ENCODE results near the gene TMEM125.

TMEM125 gene

DNA sequence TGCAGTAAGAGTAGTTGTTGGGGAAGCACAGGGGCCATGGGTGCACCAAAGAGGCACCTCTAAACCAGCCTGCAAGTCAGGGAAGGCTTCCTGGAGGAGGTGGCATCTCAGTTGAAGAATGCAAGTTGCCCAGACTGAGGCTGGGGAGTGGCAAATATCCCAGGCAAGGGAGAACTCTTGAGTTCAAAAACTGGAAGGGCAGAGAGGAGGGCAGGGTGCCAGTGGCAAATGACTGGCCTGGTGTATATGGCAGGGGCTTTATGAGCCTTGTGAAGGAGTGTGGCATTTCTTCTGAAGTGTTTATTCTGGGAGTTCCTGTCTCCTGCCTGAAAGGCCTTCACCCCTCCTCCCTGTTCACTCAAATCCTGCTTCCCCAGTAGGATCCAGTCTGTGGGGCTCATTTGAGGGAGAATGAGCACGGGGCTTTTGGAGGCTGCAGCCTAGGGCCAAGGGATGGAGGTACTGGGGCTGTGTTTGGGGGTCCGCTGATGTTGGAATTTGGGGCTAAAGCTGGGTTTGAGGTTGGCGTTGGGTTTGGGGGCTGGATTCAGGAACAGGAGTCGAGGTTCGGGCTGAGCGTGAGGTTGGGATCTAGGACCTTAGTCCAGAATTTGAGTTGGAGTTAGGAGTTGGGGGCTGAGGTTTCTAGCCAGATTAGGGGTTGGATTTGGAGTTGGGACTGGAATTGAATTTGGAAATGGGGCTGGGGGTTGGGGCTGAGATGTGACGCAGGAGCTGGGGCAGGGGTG is at the start of gene TMEM125:
Gene TMEM125, plus strand, starts transcription at position 357 of the 749 bp plus-strand sequence. CDS start 2,740 bp downstream, outside the sequence.
- DNase-seq: no peak

DNA sequence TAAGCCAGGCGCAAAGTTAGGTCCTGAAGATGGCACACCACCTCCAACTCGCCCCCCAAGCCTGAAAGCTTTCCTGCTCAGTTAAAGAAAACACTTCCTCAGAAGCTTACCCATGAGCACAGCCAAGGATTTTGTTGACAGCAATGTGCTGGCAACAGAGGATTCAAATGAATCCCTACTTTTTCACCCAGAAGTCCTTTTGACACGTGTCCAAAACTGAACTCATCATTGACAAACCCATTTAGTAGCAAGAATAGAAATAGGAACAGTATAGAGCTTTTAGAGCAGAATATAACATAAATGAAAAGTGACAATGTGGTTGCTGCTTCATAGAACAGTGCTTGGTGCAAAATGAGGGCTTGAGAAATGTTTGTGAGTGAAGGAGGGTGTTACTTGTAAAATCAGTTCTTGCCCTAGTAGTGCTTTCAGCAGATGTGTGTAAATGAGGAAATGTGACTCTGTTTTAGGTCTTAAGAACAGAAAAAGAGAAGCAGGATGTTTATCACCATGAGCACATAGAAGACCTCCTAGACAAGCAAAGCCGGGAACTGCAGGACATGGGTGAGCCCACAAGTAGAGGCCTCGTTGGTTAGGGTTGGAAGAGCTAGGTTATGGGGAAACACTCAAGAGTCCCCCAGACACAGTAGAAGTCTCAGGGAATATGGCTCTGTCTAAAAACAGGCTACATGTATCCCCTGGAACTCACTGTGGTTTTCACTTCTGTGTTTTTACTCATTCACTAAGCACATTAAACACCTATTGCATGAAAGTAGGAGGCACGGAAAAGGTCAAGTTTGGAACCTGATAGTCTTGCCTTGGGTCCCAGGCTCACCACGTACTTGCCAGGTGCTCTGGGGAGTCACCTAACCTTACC is 48.6 kb upstream of the TMEM125 start:
- DNase-seq: no peak

DNA sequence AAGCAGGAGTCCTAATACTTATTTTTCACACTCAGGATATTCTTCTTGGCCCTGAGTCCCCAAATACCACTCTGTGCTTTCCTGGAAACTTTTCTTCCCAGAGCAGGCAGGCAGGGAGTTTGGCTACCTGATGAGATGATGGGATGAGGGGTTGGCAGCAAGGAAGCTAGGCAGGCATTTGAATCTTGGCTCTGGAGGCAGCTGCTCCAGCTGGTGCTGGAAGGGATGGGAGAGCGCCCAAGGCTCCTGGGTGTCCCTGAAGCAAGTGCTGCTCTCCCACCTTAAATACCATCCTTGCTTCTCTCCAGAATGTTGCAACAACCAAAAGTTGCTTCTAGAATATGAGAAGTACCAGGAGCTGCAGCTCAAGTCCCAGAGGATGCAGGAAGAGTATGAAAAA is 48.0 kb upstream of the TMEM125 start:
- no peak for DNase-seq

DNA sequence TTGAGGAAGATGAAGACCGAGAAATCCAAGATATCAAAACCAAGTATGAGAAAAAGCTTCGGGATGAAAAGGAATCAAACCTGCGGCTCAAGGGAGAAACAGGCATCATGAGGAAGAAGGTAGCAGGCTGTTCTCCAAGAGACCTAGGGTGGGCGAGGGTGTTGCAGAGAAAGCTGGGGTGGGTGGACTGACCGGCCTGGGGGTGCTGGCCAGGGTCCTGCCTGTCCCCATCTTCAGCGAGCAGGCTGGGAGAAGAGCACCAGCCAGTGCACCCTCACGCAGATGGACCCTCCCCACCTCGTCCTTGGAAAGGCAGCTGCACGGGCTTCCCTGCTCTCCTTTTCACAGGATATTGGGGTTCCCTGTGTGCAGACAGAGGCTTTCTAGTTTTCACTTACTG is 46.9 kb upstream of the TMEM125 start:
- DNase-seq: no peak

DNA sequence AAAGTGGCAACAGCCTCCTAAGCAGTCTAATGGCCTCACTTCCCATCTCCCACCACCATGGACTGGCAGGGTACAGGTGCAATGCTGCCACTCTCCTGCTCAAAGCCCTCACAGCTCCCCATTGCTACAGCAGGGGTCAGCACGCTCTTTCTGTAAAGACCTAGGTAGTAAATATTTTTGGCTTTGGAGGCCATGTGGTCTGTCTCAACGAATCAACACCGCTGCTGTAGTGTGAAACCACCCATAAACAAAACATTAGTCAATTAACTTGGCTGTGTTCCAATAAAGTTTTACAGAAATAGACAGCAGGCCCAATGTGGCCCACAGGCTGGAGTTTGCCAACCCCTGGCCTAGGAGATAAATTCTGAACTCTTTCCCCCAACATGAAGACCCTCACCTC is 44.6 kb upstream of the TMEM125 start:
- no peak for DNase-seq

DNA sequence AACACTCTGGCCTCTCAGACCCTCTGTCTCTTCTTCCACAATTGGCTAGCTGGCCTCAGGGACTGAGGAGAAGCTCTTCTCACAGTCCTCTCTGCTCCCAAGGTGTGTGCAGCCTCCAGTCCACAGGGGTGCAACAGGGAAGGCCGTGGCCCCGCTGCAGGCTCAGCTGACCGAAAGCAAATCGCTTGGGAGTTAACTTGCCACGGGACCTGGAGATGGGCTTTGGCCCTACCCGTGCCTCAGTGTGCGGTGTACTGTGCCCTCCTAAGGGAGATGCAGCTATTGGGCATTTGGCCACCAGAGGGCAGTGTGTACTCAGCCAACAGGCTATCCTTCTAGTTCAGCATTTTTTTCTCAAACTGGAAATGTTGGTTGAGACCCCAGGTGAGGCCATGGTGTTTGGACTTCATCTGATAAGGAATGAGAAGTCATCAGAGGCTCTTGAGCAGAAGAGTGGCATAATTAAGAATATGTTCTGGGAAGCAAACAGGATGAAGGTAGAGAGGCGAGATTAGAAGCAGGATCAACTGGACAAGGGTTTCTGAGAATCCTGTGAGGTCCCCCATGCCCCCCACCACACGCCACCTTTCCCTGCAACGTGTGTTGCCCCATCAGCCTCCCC is 42.5 kb upstream of the TMEM125 start:
- DNase-seq: peak; percentile 85

DNA sequence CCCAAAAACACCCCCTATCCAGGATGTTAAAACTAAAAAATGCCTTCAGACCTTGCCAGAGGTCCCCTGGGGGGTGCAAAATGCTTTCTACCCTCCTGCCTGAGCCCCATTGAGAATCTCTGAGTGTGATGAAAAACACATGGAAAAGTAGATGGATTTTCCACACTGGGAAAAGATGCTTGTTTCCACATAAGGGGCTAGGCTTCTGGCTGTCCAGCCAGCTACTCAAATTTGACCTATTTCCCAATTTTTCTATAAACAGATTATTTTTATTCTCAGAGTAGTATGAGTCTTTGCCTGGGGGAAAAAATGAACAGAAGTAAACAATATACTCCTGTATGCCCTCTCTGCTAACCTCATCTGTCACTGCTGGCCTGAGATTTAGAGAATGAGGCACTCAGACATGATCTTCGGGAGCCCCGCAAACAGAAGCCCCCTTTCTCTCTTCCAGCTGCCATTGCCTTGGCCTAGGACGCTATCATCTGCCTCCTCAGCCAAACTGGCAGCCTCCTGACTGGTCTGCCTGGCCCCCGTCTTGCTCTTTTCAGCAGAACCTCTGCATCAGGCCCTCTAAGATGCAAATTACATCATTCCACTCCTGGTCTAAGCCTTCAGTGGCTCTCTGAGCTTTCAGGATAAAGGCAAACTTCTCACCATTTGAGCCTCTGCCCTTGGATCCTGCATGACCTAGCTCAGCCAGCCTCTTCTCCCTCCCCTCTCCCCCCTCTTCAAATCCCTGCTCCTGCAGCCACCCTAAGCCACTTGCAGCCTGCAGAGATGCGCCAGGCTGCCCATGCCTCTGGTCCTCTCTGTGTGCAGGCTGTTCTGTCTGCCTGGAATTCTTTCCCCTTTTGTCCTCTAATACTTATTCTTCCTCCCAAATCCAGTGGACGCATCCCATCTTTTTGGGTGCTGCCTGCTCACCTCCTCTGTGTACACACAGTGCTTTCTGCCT is 39.7 kb upstream of the TMEM125 start:
- no peak for DNase-seq

DNA sequence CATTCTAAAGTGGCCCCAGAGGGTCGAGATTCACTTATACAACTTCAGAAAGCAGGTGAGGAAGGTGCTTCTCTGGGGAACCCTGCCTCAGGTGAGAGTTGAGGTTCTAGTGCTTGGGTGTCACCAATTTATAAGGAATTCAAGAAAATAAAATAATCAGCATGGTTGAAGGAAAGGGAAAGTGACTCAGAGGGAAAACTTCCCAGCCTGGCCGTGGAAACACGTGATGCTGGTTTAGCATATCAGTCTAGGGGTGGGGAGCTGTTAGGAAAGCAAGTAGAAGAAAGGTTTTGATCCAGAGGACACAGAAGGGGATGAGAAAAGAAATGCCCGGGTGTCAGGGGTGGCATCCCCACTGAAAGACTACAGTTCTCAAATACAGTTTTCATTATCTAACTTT is 37.7 kb upstream of the TMEM125 start:
- DNase-seq: no peak

DNA sequence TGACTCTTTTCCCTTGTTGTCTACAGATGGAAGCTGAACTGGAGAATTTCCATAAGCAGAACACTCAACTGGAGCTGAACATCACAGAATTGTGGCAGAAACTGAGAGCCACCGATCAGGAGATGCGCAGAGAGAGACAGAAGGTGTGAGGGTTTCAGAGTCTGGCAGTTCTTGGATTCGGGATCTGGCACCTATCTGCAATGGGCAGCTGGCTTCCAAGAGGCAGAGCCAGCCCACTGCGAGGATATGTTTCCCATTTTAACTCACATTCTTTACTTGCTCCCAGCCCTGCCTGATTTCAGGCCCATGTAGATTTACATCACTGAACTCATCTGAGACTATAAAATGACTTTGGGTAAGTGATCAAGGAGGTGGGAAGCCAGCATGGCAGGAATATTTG is 37.3 kb upstream of the TMEM125 start:
- DNase-seq: no peak

DNA sequence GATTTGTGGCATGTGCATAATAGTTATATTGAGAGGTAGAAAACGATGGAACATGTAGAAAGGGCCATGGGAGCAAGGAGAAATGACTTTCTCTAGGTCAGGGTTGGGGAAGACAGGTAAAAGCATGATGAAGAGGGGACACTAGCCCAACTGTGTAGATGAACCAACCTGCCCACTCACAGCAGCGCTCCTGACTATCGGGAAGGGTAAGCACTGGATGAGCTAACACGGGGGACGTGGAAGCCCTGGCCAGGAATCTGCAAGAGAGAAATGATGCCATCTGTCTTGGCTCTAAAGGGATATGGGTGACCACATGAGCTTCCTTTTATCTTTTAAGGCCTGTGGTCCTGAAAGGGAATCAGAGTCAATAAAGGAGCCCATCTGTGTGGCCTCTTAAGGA is 36.2 kb upstream of the TMEM125 start:
- DNase-seq: no peak

DNA sequence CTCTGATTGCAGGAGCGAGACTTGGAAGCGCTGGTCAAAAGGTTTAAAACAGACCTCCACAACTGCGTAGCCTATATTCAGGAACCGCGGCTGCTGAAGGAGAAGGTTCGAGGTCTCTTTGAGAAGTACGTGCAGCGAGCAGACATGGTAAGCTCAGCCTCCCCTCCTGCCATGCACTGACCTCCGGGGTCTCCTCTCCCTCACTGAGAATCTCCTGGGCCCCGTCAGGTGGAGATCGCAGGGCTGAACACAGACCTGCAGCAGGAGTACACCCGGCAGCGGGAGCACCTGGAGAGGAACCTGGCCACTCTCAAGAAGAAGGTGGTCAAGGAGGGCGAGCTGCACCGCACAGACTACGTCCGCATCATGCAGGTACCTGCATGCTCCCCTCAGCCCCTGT is 35.5 kb upstream of the TMEM125 start:
- no peak for DNase-seq

DNA sequence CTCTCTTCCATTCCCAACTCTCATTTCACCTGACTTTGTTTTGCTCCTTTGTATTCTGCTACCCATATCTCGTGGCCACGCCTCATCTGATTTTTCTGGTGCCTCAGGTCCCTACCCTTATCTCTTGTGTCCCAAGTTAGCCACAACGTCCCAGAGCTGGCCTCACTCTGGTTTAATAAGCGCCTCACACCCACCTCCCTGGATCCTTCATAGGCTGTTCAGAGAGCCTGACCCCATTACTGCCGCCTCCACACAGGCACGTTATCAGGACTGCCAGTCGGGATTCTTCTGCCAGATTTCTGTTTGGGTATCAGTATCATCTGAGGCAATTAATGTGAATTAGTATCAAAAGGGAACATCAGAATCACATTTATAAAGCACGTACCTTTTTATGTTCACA is 34.7 kb upstream of the TMEM125 start:
- DNase-seq: no peak

DNA sequence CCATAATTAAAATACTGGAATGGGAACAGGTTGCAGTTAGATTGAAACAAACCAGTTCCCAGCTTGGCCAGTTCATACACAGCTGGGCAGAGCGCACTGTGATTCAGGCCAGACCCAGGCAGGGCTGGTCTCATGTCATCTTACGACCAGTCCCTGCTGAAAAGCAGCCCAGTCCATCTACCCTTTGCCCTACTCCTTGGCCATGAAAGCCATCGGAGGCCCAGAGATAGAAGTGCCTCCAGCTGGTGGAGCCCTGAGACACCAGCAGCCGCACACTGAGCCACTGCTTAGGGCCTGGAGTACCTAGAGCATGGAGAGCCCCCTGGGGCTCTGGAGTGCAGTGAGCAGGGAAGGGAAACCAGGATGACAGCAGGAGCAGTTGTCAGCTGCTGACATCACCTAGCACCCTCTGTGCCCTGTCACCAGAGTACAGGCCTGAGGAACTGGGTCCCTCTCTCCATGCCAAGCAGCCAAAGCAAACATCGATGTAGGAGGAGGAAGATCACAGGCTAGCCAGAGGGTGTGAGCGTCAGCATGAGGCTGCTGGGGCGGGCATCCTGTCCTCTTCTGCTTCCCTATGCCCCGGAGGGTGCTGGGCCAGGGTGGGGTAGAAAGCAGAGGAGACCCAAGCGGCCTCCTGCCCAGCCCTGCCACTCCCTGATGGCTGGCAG is 34.2 kb upstream of the TMEM125 start:
- no peak for DNase-seq

DNA sequence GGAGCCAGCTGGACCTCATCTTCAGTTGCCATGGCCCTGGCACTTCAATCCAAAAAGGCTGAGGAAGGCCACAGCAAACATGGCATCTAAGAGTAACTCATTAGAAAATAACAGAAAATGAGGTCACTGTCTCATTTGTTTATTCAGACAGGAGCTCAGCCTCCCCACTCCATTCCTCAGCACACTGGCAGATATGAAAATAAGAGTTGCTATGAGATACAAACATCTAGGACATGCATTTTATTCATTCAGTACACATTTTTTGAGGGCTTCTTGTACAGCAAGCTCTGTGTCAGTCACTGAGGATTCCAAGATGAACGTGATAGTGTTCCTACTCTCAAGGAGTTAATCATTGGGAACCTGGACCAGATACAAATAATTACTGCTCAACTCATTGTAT is 32.7 kb upstream of the TMEM125 start:
- no peak for DNase-seq

DNA sequence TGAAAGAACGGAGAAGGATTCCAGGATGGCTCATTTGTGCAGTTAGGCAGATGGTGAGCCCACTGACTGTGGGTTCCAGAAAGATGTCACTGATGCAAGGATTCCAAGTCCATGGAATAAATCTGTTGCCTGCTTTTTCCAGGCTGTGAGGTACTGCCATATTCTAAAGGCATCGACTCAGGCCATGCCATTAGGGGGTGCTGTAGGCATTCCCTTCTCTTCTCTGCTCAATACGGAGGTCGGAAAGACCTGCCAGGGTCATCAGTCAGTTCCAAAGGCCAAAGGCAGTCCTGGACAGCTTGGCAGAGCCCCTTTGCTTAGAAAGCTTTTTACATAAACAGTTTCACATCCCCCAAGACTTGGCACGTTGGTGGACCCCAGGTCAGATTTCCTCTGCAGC is 31.7 kb upstream of the TMEM125 start:
- DNase-seq: peak; percentile 35

DNA sequence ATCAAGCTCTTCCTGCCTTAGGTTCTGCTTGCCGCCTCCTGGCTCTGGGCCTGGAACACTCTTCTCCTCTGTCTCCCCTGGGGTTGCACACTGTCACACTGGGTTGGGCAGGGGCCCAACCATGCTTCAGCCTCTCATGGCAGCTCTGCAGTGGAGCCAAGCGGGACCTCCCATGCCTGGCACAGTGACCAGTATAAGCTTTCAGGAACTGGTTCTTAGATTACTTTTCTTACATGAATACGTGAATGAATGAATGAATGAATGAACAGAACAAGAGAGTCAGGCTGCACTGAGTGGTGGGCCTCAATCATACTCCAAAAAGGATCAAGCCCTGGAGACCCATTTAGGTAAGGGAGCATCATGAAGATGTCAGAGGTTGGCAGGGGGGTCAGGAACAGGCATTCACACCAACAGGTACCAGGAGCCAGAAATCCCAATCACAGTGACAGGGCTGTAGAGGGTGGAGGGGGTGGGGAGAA is 30.8 kb upstream of the TMEM125 start:
- DNase-seq: no peak

DNA sequence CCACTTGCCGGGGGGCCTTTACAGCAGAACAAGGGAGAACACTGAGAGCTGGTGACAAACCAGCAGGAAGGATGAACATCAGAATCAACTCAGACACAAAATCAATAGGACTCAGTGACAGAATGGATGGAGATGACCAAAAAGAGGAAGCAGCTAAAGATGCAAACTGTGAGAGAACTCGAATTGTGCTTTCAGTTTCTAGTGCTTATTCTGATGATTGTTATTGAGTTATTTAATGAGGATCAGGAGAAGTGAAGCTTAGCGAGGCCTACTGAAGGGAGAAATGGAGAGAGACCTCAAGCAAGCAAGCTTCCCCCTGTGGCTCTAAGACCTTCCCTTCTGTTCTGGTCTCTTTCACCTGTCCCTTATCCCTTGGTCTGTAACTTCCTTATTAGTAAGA is 30.3 kb upstream of the TMEM125 start:
- DNase-seq: no peak

DNA sequence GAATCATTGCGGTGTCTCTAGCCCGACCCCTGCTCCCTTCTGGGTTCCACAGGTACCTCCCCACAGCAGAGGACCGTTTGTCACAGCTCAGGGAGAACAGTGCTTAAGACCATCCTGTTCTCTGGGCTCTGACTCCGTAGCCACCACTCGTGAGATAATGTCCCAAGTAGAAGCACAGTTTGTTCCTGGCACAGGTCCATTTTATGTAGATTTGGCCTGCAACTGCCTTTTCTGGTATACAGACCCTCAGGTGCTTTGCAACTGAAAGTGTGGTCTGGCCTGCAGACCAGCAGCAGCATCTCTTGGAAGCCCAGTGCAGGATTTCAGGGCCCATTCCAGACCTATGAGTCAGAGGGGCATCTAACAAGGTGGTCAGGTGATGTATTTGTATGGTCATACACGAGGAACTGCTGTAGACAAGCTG is 28.4 kb upstream of the TMEM125 start:
- DNase-seq: no peak

DNA sequence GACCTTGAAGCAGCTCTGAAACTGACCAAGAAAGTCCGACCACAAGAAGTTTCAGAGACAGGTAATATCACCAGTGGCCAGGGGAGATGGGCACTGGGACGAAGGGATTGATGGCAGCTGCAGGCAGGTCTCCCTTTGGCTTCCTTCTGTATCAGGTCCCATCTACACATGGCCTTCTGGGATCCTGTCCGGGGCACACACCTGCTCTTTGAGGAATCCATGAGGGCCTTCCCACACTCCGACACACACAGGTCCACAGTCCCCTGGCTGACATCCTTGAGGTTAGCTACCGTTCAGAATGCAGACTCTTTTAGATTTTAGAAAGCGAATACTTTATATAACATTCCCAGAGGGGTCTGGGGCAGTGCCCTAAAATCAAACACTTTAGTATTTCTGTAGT is 26.5 kb upstream of the TMEM125 start:
- no peak for DNase-seq

DNA sequence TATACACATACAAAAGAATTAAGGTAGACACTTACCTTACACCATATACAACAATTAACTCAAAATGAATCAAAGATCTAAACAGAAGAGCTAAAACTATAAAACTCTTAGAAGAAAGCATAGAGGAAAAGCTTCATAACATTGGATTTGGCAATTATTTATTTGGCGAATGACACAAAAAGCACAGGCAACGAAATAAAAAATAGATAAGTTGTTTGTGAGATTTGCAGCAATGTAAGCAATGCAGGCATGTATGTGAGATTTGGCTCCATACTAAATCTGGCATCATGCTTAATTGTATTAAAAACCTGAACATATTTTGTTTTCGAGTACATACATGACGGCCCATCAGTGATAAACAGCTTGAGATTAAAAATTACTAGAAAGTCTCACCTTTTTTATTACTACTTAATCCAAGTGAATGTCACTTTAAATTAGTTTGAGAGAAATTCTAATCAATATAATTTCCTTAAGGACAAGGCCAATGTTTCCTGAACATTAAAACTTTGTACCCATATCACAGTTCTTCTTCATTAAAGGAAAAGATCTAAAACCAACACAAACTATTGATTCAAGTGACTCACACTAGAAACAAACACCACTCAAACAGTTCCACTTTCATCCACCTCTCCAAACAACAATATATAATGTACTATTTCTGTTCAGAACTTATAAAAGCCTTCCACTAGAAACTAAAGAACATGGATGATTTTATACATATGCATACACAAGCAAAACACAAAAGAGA is 23.1 kb upstream of the TMEM125 start:
- DNase-seq: no peak

DNA sequence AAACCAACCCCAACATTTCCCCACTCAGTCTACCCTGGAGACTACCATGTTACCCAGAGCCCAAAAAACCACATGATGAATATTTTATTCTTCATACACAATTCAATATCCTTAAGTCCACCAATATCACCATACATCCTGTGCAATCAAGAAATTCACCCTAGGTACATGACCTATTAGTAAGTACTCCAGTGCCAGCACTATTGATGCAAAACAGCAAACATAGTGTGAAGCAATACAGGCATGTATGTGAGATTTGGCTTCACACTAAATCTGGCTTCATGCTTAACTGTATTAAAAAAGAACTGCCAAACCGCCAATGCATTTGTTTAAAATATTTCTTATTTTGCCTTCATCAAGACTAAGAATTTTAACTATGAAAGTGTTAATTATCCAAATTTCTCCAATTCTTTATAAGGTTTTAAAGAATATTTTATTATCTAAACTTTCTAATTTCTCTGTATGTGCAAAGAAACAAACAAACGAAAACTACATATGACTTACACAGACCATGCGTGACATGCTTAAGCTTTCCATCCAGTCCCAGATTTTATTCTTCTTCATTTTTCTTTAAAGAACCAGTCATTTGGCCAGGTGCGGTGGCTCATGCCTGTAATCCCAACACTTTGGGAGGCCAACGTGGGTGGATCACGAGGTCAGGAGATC is 22.4 kb upstream of the TMEM125 start:
- DNase-seq: no peak

Measured in activated CD4-positive, alpha-beta T cell treated with anti-CD3 and anti-CD28 coated beads, Interleukin-2, Interleukin-6, amounts not matched to agents 100 ng/mL and 50 ng/mL, durations not matched to agents 16 hours and 8 hours (primary cell).